A673 (cell line): ENCODE measurements around the gene PRMT7.

ENCODE experiments used
- CTCF ChIP-seq: fragments of 300-800, 200-600 bp; sonication (generic); conservative IDR thresholded peaks from 2 replicates; pipeline ENCODE4 v1.5.1; 2017; ENCODE audit warnings: low read depth, mild to moderate bottlenecking, antibody characterized with exemption, low read length, moderate library complexity, mixed read lengths
- EZH2 ChIP-seq: fragments of 200-600 bp; sonication (generic); IDR thresholded peaks from 2 replicates; pipeline ENCODE4 v1.6.1; 2017; ENCODE audit warnings: borderline replicate concordance, low read depth, mild to moderate bottlenecking, mixed read lengths, antibody characterized with exemption, low read length; ENCODE audit not compliant: poor library complexity, severe bottlenecking

- TF ChIP-seq CTCF (no peak), EZH2 (no peak)
These were observed 74.6 kb downstream of the PRMT7 start for GRCh38 chr16:68385371-68385770.
